ENCODE results near the gene ZMAT1. TPM values are rescaled to one million over a fixed set of nuclear protein-coding genes. Genes with fewer than 3 reads are reported as not detected.

Gene ZMAT1
- total RNA-seq, 1 experiment from 2014 or later, result 2.5 TPM

DNA sequence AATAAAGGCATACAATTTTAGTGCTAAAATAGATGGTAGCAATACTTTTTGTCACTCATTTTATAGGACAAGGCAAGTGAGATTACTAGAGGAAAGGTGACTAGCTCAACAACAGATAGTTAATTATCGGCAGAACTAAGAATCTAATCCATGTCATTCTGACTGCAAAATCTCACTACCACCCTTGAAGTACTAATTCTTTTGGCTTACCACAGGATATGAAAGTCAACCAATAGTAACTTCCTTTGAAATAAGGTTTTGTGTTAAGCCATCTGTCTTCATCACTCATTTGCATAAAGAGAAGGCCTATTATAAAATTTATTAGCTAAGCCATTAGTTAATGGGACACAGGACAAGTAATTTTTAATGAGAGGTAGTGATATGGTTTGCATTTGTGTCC, 25.3 kb upstream of the ZMAT1 start:
- Mint-ChIP-seq H3K4me3 (no peak overlapping the region), H3K27me3 (ENCODE audit: low read depth) (peaks cover 55% of the 10 kb centered on the region), H3K9me3 (peaks cover 72 to 74% of the 10 kb centered on the region in 2 experiments), H3K4me1 (peaks cover 12 to 17% of the 10 kb centered on the region in 2 experiments), H3K36me3 (ENCODE audit: insufficient read depth in 1 of 3, low read depth in 3 of 3) (peaks cover 9 to 15% (median 14%) of the 10 kb centered on the region in 3 experiments; a peak in 6 of 7 replicates), H3K27ac (no peak overlapping the region)
- Histone ChIP-seq H2AFZ (ENCODE audit: low read length) (no peak overlapping the region), H3K18ac (ENCODE audit: insufficient read length, low read depth, low read length) (no peak overlapping the region), H3K4me1 (ENCODE audit: insufficient read depth, low read length) (no peaks in the 10 kb centered on the region), H3K23me2 (ENCODE audit: insufficient read length, low read depth, low read length, poor library complexity, severe bottlenecking) (no peaks in the 10 kb centered on the region), H3K4ac (ENCODE audit: low read depth, low read length) (no peak overlapping the region), H3K9ac (ENCODE audit: extremely low read depth, insufficient read length, low read length) (no peak overlapping the region), H3K4me2 (ENCODE audit: insufficient read depth, insufficient read length, low read length) (no peak overlapping the region), H2BK120ac (ENCODE audit: low read depth, low read length, poor library complexity, severe bottlenecking) (no peak overlapping the region), H3K23ac (ENCODE audit: insufficient read length, low read depth, low read length) (no peak overlapping the region), H2BK12ac (ENCODE audit: insufficient read length, low read depth, low read length) (no peak overlapping the region), H2AK5ac (ENCODE audit: insufficient read length, low read length) (no peak overlapping the region), H4K91ac (ENCODE audit: insufficient read length, low read depth, low read length) (no peak overlapping the region), H3K79me2 (ENCODE audit: insufficient read depth, low read length) (no peaks in the 10 kb centered on the region), H4K20me1 (ENCODE audit: control insufficient read depth, insufficient read depth, insufficient read length) (no peaks in the 10 kb centered on the region), H3K9me3 (ENCODE audit: control insufficient read depth, low read depth, low read length) (peaks cover 38% of the 10 kb centered on the region), H3K56ac (ENCODE audit: insufficient read length, low read depth, low read length) (no peak overlapping the region), H3K14ac (ENCODE audit: insufficient read depth, low read length) (no peak overlapping the region), H3K27ac (ENCODE audit: insufficient read length, low read depth, low read length) (no peak overlapping the region), H4K8ac (replicated peaks; ENCODE audit: insufficient read length, low read depth, low read length) (no peak overlapping the region), H2BK5ac (ENCODE audit: insufficient read length, low read length) (no peak overlapping the region), H3T11ph (ENCODE audit: low read length) (no peak overlapping the region), H3K79me1 (ENCODE audit: insufficient read depth, low read depth, low read length, poor library complexity, severe bottlenecking) (no peaks in the 10 kb centered on the region), H3K27me3 (ENCODE audit: insufficient read depth, low read length) (peaks cover 3% of the 10 kb centered on the region; the same call in 1 of the 2 replicates), H4K5ac (ENCODE audit: insufficient read length, low read depth, low read length) (no peak overlapping the region), H2BK15ac (ENCODE audit: low read depth, low read length) (no peak overlapping the region), H2BK20ac (ENCODE audit: low read depth, low read length, poor library complexity, severe bottlenecking) (no peak overlapping the region)
- TF ChIP-seq, protein P1, sequence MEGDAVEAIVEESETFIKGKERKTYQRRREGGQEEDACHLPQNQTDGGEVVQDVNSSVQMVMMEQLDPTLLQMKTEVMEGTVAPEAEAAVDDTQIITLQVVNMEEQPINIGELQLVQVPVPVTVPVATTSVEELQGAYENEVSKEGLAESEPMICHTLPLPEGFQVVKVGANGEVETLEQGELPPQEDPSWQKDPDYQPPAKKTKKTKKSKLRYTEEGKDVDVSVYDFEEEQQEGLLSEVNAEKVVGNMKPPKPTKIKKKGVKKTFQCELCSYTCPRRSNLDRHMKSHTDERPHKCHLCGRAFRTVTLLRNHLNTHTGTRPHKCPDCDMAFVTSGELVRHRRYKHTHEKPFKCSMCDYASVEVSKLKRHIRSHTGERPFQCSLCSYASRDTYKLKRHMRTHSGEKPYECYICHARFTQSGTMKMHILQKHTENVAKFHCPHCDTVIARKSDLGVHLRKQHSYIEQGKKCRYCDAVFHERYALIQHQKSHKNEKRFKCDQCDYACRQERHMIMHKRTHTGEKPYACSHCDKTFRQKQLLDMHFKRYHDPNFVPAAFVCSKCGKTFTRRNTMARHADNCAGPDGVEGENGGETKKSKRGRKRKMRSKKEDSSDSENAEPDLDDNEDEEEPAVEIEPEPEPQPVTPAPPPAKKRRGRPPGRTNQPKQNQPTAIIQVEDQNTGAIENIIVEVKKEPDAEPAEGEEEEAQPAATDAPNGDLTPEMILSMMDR (conservative IDR thresholded peaks at IDR 0.05), result no peak
- WGBS (ENCODE audit: extremely low coverage, insufficient read length, low lambda C conversion rate), result no CpG with 5 or more reads among the region's 1 CpG
- no peak for DNase-seq
